Heart left ventricle (tissue), 13 donors: Measurements from ENCODE around the gene KDM2A.

ENCODE experiments used
- CTCF ChIP-seq, 12 donors: fragments of 200-600 bp; sonication (generic) in 4 of 12; IDR thresholded peaks; one replicate each; pipeline versions ENCODE4 v1.5.0 to v1.8.0; 2018 to 2022; ENCODE audit warnings: antibody characterized with exemption in 12 of 12, mild to moderate bottlenecking in 5 of 12
- POLR2A ChIP-seq, 2 donors: fragments of 450-650 bp; IDR thresholded peaks; one replicate each; pipeline ENCODE4 v1.6.1; 2017; ENCODE audit warnings: antibody characterized with exemption in 2 of 2, mild to moderate bottlenecking in 2 of 2, moderate library complexity in 2 of 2
- donor health status: ischemic (EF 13 %, LVEDD 7.1; RV severe dilation, severe dysfunction).
- donor health status: DM: no; HTN: yes; CAD: no.
- donor health status: DM: no; HTN: no; CAD: no.
- donor health status: ischemic (EF 25% LVEDD 6.9; RV normal size, moderate dysfunction).
- donor health status: ischemic (EF 25% LVEDD 5.7; RV mildly dilated, moderate dysfunction).
- donor health status: ischemic (EF 35%, LVEDD 5.7; RV mildly dilated, moderate dysfunction).
- donor health status: nonischemic (EF 11% LVEDD 7.7; RV severe dilation, severe dysfunction).
- donor health status: DM: yes; HTN: yes; CAD: no.
- donor health status: PGD.
- donor health status: ischemic (EF 29% LVEDD 5.4; RV normal size, mild dysfunction).
- donor health status: nonischemic (EF 23%, LVEDD 6.1; RV moderate dilation, normal function).

- no peak for TF ChIP-seq CTCF (IDR thresholded peaks at IDR 0.05)
- no peak for TF ChIP-seq POLR2A (IDR thresholded peaks at IDR 0.05)
Observed at GRCh38 chr11:67280788-67281551, 161.9 kb downstream of the KDM2A start.
